ENCODE results near the gene ELOVL3. TPM values are rescaled to one million over a fixed set of nuclear protein-coding genes. Genes with fewer than 3 reads are reported as not detected.

The ELOVL3 gene
- total and polyA plus RNA-seq, 2 of the 13 experiments (the other 11 are each of a cell fraction or from before 2014, with no cell fraction given) = 0.58 to 0.69 TPM

- TF ChIP-seq ATF5 (CRISPR knock-in tag; IDR thresholded peaks at IDR 0.05; ENCODE audit: low read depth) (0 out of 2 replicates have a peak, but pooled peaks have one; percentile 88), E2F1 (CRISPR knock-in tag; IDR thresholded peaks at IDR 0.05) (peak; percentile 40; the same call in 1 of the 2 replicates), MED8 (CRISPR knock-in tag; IDR thresholded peaks at IDR 0.05; ENCODE audit: insufficient replicate concordance) (peak; percentile 57), ZNF232 (CRISPR knock-in tag; IDR thresholded peaks at IDR 0.05; ENCODE audit: borderline replicate concordance) (peak; percentile 82; the same call in 1 of the 2 replicates), IKZF4 (CRISPR knock-in tag; IDR thresholded peaks at IDR 0.05; ENCODE audit: borderline replicate concordance, low read depth, not compliant biosample characterization) (peak; percentile 97), ZNF556 (CRISPR knock-in tag; IDR thresholded peaks at IDR 0.05; ENCODE audit: borderline replicate concordance) (0 out of 2 replicates have a peak, but pooled peaks have one; percentile 56), ZNF331 (CRISPR knock-in tag; IDR thresholded peaks at IDR 0.05) (peak; percentile 76), AKNA (CRISPR knock-in tag; IDR thresholded peaks at IDR 0.05; ENCODE audit: borderline replicate concordance) (no peak), ZNF280D (CRISPR knock-in tag; IDR thresholded peaks at IDR 0.05) (no peak), USF2 (IDR thresholded peaks at IDR 0.05; ENCODE audit: low read depth, low read length) (no peak), USF2 (CRISPR knock-in tag; IDR thresholded peaks at IDR 0.05; ENCODE audit: borderline replicate concordance) (no peak; the same call in 1 of the 2 replicates), SIN3A (IDR thresholded peaks at IDR 0.05; ENCODE audit: borderline replicate concordance, low read depth, low read length) (no peak; the same call in 1 of the 2 replicates), KLF9 (CRISPR knock-in tag; IDR thresholded peaks at IDR 0.05; ENCODE audit: low read depth) (0 out of 2 replicates have a peak, but pooled peaks have one; percentile 11), TMF1 (CRISPR knock-in tag; IDR thresholded peaks at IDR 0.05; ENCODE audit: low read depth) (peak; percentile 93), ISL2 (CRISPR knock-in tag; IDR thresholded peaks at IDR 0.05) (no peak)
Measured at GRCh38 chr10:102225646-102226541, at the start of gene ELOVL3 (continued).

Data from HepG2 (cell line).